Neuronal stem cell (in vitro differentiated cells): ENCODE measurements around the gene TREH.

Source experiments
- DNase-seq: peaks from one replicate; pipeline ENCODE4 v3.0.0-alpha.2; 2013; ENCODE audit warnings: low spot score
- H2AFZ ChIP-seq: one replicate; pipeline ENCODE4 v1.6.1; 2013; ENCODE audit warnings: mild to moderate bottlenecking, low read length, inconsistent platforms
- H2AK5ac ChIP-seq: 2 replicates; pipeline ENCODE4 v1.6.1; 2013; ENCODE audit warnings: low read depth, mild to moderate bottlenecking, inconsistent platforms, low read length, moderate library complexity, mixed read lengths
- H2BK120ac ChIP-seq: 2 replicates; pipeline ENCODE4 v1.6.1; 2013; ENCODE audit warnings: low read depth, mild to moderate bottlenecking, inconsistent platforms, low read length, moderate library complexity, mixed read lengths
- H2BK12ac ChIP-seq: one replicate; pipeline ENCODE4 v1.6.1; 2013; ENCODE audit warnings: low read length, inconsistent platforms
- H2BK15ac ChIP-seq: 2 replicates; pipeline ENCODE4 v1.6.1; 2013; ENCODE audit warnings: mild to moderate bottlenecking, low read length, inconsistent platforms, mixed read lengths
- H2BK5ac ChIP-seq: one replicate; pipeline ENCODE4 v1.6.1; 2013; ENCODE audit warnings: inconsistent platforms, mild to moderate bottlenecking, low read length, moderate library complexity
- H3K14ac ChIP-seq: one replicate; pipeline ENCODE4 v1.6.1; 2013; ENCODE audit warnings: low read length, inconsistent platforms
- H3K18ac ChIP-seq: 2 replicates; pipeline ENCODE4 v1.6.1; 2013; ENCODE audit warnings: low read length, inconsistent platforms
- H3K23ac ChIP-seq: 2 replicates; pipeline ENCODE4 v1.6.1; 2013; ENCODE audit warnings: low read depth, mild to moderate bottlenecking, mixed read lengths, low read length, inconsistent platforms; ENCODE audit not compliant: poor library complexity
- H3K27ac ChIP-seq: replicated peaks from 3 replicates; pipeline ENCODE4 v1.5.1; 2013; ENCODE audit warnings: low read length, inconsistent platforms
- H3K27me3 ChIP-seq, 3 experiments: 2 replicates each; pipeline ENCODE4 v1.6.1; 2013; ENCODE audit warnings: low read length in 3 of 3, mild to moderate bottlenecking in 2 of 3, inconsistent platforms in 1 of 3, low read depth in 1 of 3, mixed read lengths in 1 of 3, moderate library complexity in 1 of 3; ENCODE audit not compliant: control insufficient read depth in 3 of 3, insufficient read depth in 3 of 3
- H3K36me3 ChIP-seq, 2 donors: replicated peaks in 1 of 2; 2 replicates each; pipeline ENCODE4 v1.6.1; 2013; ENCODE audit warnings: low read length in 2 of 2; ENCODE audit not compliant: control insufficient read depth in 2 of 2, insufficient read depth in 2 of 2
- H3K4ac ChIP-seq: 2 replicates; pipeline ENCODE4 v1.6.1; 2013; ENCODE audit warnings: inconsistent platforms, mild to moderate bottlenecking, low read length, moderate library complexity
- H3K4me1 ChIP-seq, 2 donors: 1 replicate in 1 of 2; 2 replicates in 1 of 2; pipeline ENCODE4 v1.6.1; 2013; ENCODE audit warnings: low read length in 2 of 2, low read depth in 1 of 2; ENCODE audit not compliant: control insufficient read depth in 2 of 2, insufficient read depth in 1 of 2
- H3K4me2 ChIP-seq: one replicate; pipeline ENCODE4 v1.6.1; 2013; ENCODE audit warnings: mild to moderate bottlenecking, low read length, inconsistent platforms; ENCODE audit not compliant: insufficient read depth, poor library complexity, severe bottlenecking
- H3K4me3 ChIP-seq, 2 donors: 2 replicates each; pipeline ENCODE4 v1.5.1; 2013; ENCODE audit warnings: low read length in 2 of 2, mild to moderate bottlenecking in 2 of 2, inconsistent platforms in 1 of 2, moderate library complexity in 1 of 2
- H3K79me1 ChIP-seq: one replicate; pipeline ENCODE4 v1.6.1; 2013; ENCODE audit warnings: low read depth, mild to moderate bottlenecking, inconsistent platforms, low read length, moderate library complexity
- H3K9ac ChIP-seq: one replicate; pipeline ENCODE4 v1.6.1; 2013; ENCODE audit warnings: mild to moderate bottlenecking, low read depth, low read length, inconsistent platforms; ENCODE audit not compliant: poor library complexity
- H3K9me3 ChIP-seq, 2 donors: replicated peaks in 1 of 2; 2 replicates each; pipeline versions ENCODE3 to v1.6.1; 2013; ENCODE audit warnings: low read length in 2 of 2, mild to moderate bottlenecking in 2 of 2, inconsistent platforms in 1 of 2, low read depth in 1 of 2, mixed read lengths in 1 of 2, moderate library complexity in 1 of 2; ENCODE audit not compliant: control insufficient read depth in 2 of 2, insufficient read depth in 1 of 2
- H4K8ac ChIP-seq: one replicate; pipeline ENCODE4 v1.6.1; 2013; ENCODE audit warnings: low read depth, mild to moderate bottlenecking, inconsistent platforms, low read length, moderate library complexity
- H4K91ac ChIP-seq: one replicate; pipeline ENCODE4 v1.6.1; 2013; ENCODE audit warnings: low read length, low read depth, mild to moderate bottlenecking, inconsistent platforms; ENCODE audit not compliant: poor library complexity
- WGBS, 2 donors: extraction: QIAGEN DNeasy Blood & Tissue Kit; methylation state at CpG; one replicate each; pipeline ENCODE4 v1.1.7; 2013; ENCODE audit warnings: missing lambda C conversion rate in 2 of 2, mixed read lengths in 1 of 2; ENCODE audit not compliant: insufficient read length in 2 of 2, insufficient replicate concordance in 1 of 2; ENCODE audit errors: extremely low coverage in 2 of 2; 5-methylcytosine and 5-hydroxymethylcytosine counted together

TREH gene

GRCh38 chr11:118641397-118642019 is 37.9 kb downstream of the TREH start:
- DNase-seq, result no peak
- Histone ChIP-seq H3K4me3 (peak overlapping the region in 1 of 2 donors; percentile 42), H3K4me2 (no peak overlapping the region), H3K79me1 (peaks cover 6% of the 10 kb centered on the region), H4K8ac (no peak overlapping the region), H2BK12ac (no peak overlapping the region), H3K23ac (no peak overlapping the region), H2AFZ (no peak overlapping the region), H4K91ac (no peak overlapping the region), H3K27ac (no peak overlapping the region), H3K18ac (no peak overlapping the region), H3K14ac (no peak overlapping the region), H3K27me3 (no peaks in the 10 kb centered on the region), H3K36me3 (peaks cover 68 to 98% of the 10 kb centered on the region in 2 donors), H2AK5ac (no peak overlapping the region), H3K9ac (no peak overlapping the region), H2BK15ac (no peak overlapping the region), H2BK5ac (no peak overlapping the region), H2BK120ac (no peak overlapping the region), H3K9me3 (no peaks in the 10 kb centered on the region), H3K4ac (no peak overlapping the region), H3K4me1 (no peaks in the 10 kb centered on the region)
- no CpG with 5 or more reads among the region's 11 CpGs for whole genome bisulfite sequencing, 2 donors

DNA sequence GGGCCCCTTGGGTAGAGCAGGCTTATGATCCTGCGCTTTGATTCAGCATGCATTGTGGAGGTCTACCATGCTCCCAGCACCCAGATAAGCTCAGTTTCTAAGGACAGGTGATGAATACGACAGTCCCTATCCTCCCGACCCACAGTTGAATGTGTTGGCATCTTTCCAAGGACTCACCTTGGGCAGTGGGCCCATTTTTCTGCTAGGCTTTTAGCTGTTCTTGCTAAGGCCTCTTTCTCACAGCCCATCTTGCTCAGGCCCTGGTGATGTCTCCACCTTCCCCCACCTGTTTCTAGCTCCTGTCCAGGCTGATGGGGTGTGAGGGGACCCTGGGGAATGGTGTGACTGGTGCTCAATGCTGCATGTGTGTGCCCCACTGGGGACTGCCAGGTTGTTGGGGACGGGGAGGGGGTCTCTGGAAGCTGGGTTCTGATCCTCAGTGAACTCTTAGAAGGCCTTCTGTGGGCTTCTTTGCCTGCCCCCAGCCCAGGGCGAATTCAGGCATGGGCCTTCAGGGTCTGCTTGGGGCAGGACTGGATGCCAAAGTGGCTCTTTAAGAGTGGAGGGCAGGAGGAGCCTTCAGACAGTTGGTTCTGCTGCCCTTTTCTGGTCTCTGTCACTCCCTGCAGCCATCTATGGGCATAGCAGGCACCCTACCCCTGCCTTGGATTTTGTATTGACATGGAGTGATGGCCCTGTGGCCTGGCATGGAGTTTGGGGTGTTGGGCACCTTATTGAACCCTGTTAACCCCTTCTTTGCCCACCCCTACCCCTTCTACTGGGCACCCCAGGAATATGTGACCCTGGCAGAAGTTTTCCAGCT is 38.9 kb downstream of the TREH start:
- Histone ChIP-seq H3K4me2 (no peak overlapping the region), H3K27me3 (no peaks in the 10 kb centered on the region), H3K14ac (no peak overlapping the region), H2BK12ac (no peak overlapping the region), H3K9me3 (no peaks in the 10 kb centered on the region), H2BK5ac (no peak overlapping the region), H3K27ac (no peak overlapping the region), H3K36me3 (peaks cover 71 to 100% of the 10 kb centered on the region in 2 donors), H3K4ac (no peak overlapping the region), H2AK5ac (no peak overlapping the region), H3K23ac (no peak overlapping the region), H2BK120ac (peak overlapping the region; percentile 6), H2AFZ (no peak overlapping the region), H3K79me1 (peaks cover 10% of the 10 kb centered on the region), H3K4me1 (peaks cover 0 to 5% of the 10 kb centered on the region in 2 donors), H3K18ac (no peak overlapping the region), H3K9ac (peak overlapping the region; percentile 46), H3K4me3 (no peak overlapping the region), H4K91ac (no peak overlapping the region), H2BK15ac (no peak overlapping the region), H4K8ac (no peak overlapping the region)
- no peak for DNase-seq
- WGBS, 2 donors, result no CpG with 5 or more reads among the region's 5 CpGs

GRCh38 chr11:118639899-118640298 is 39.6 kb downstream of the TREH start:
- Histone ChIP-seq H3K27me3 (no peaks in the 10 kb centered on the region), H3K36me3 (peaks cover 65 to 100% of the 10 kb centered on the region in 2 donors), H2BK12ac (no peak overlapping the region), H3K79me1 (peaks cover 10% of the 10 kb centered on the region), H3K14ac (no peak overlapping the region), H2AFZ (no peak overlapping the region), H4K91ac (no peak overlapping the region), H3K27ac (no peak overlapping the region), H3K4ac (no peak overlapping the region), H3K4me2 (no peak overlapping the region), H3K4me3 (no peak overlapping the region), H3K23ac (no peak overlapping the region), H2BK15ac (no peak overlapping the region), H3K9ac (peak overlapping the region; percentile 46), H3K4me1 (peaks cover 0 to 11% of the 10 kb centered on the region in 2 donors), H3K18ac (no peak overlapping the region), H3K9me3 (no peaks in the 10 kb centered on the region), H2BK5ac (no peak overlapping the region), H2AK5ac (no peak overlapping the region), H2BK120ac (no peak overlapping the region), H4K8ac (no peak overlapping the region)
- DNase-seq, result no peak
- WGBS, 2 donors, result no CpG with 5 or more reads among the region's 4 CpGs

GRCh38 chr11:118638726-118639125 is 40.7 kb downstream of the TREH start:
- Histone ChIP-seq H3K9me3 (no peaks in the 10 kb centered on the region), H3K18ac (no peak overlapping the region), H4K8ac (no peak overlapping the region), H2BK15ac (no peak overlapping the region), H3K27ac (no peak overlapping the region), H3K4me1 (peaks cover 0 to 19% of the 10 kb centered on the region in 2 donors), H3K79me1 (peaks cover 10% of the 10 kb centered on the region), H3K14ac (no peak overlapping the region), H3K4ac (no peak overlapping the region), H2BK5ac (no peak overlapping the region), H4K91ac (no peak overlapping the region), H3K36me3 (peaks cover 55 to 100% of the 10 kb centered on the region in 2 donors), H3K23ac (no peak overlapping the region), H3K4me2 (no peak overlapping the region), H2BK12ac (no peak overlapping the region), H2AFZ (no peak overlapping the region), H3K27me3 (no peaks in the 10 kb centered on the region), H2BK120ac (no peak overlapping the region), H3K4me3 (no peak overlapping the region), H2AK5ac (no peak overlapping the region), H3K9ac (no peak overlapping the region)
- DNase-seq, result no peak
- WGBS, 2 donors, result no CpG with 5 or more reads among the region's 6 CpGs
